ENCODE data around the gene TXLNA. TPM values are rescaled to one million over a fixed set of nuclear protein-coding genes. Genes with fewer than 3 reads are reported as not detected.
A peak's percentile ranks its signal among the peaks of the same experiment; 100 is the strongest.

The TXLNA gene
- total and polyA plus RNA-seq, 8 donors = 13.6 to 29.3 (median 17.3) TPM

GRCh38 chr1:32201011-32201855, 21.8 kb downstream of the TXLNA start:
- WGBS, 2 donors = 4 to 5% methylated on average over 25 to 26 of the region's 26 CpGs
- Histone ChIP-seq H3K27me3 (no peaks in the 10 kb centered on the region), H3K9me3 (no peaks in the 10 kb centered on the region), H3K36me3 (no peaks in the 10 kb centered on the region), H3K4me1 (peaks cover 9 to 15% (median 10%) of the 10 kb centered on the region in 3 donors), H3K4me3 (peak overlapping the region; percentile 26 to 67 (median 52)), H3K27ac (peak overlapping the region in 3 of 4 donors; percentile 49 to 71 (median 64))
- DNase-seq (peak; percentile 60 to 83 (median 73)), FAIRE-seq (no peak), ATAC-seq (peak; percentile 49 to 68 (median 58))
- intact Hi-C loops (cut with DNase I) = no loop called here
- no peak for TF ChIP-seq CTCF (IDR thresholded peaks at IDR 0.05)

GRCh38 chr1:32204943-32205361, 25.5 kb downstream of the TXLNA start:
- Histone ChIP-seq H3K4me1 (peaks cover 2 to 13% (median 3%) of the 10 kb centered on the region in 3 donors), H3K9me3 (no peaks in the 10 kb centered on the region), H3K4me3 (peak overlapping the region; percentile 32 to 77 (median 62)), H3K27ac (peak overlapping the region; percentile 33 to 50 (median 42)), H3K27me3 (no peaks in the 10 kb centered on the region), H3K36me3 (no peaks in the 10 kb centered on the region)
- no peak for FAIRE-seq
- intact Hi-C loops (cut with DNase I) = no loop called here
- WGBS, 2 donors = 20% methylated on average over 19 to 26 of the region's 26 CpGs
- TF ChIP-seq CTCF (IDR thresholded peaks at IDR 0.05) = no peak
- DNase-seq = peak in 4 of 6 donors; percentile 28 to 72 (median 58)
- ATAC-seq = peak; percentile 6 to 20 (median 9)

GRCh38 chr1:32205401-32206370, 26.2 kb downstream of the TXLNA start, which contains the start of gene IQCC:
Gene IQCC (plus strand): TSS chr1:32205671. CDS start chr1:32205682, 11 bp downstream.
- H3K36me3 ChIP-seq = no peaks in the 10 kb centered on the region
- FAIRE-seq (no peak), DNase-seq (peak; percentile 89 to 97 (median 92)), ATAC-seq (peak; percentile 83 to 89 (median 86))
- H3K4me3 ChIP-seq = peak within 1 kb of the TSS; percentile 32 to 77 (median 62)
- 0 to 1% methylated on average over 69 to 77 of the region's 77 CpGs for WGBS, 2 donors
- peak within 1 kb of the TSS; percentile 33 to 50 (median 42) for H3K27ac ChIP-seq
- no peak for TF ChIP-seq CTCF (IDR thresholded peaks at IDR 0.05)
- H3K27me3 ChIP-seq = no peaks in the 10 kb centered on the region
- peaks cover 0 to 13% (median 3%) of the 10 kb centered on the region in 3 donors for H3K4me1 ChIP-seq
- H3K9me3 ChIP-seq = no peaks in the 10 kb centered on the region
- intact Hi-C loops (cut with DNase I) = no loop called here

GRCh38 chr1:32208469-32208868, 29.0 kb downstream of the TXLNA start:
- WGBS, 2 donors = 82% methylated on average over 6 of the region's 6 CpGs
- Histone ChIP-seq H3K9me3 (no peaks in the 10 kb centered on the region), H3K36me3 (no peaks in the 10 kb centered on the region), H3K4me1 (peaks cover 0 to 7% (median 3%) of the 10 kb centered on the region in 3 donors), H3K27me3 (no peaks in the 10 kb centered on the region), H3K4me3 (no peak overlapping the region), H3K27ac (no peak overlapping the region)
- ATAC-seq = no peak
- intact Hi-C loops (cut with DNase I) = no loop called here
- no peak for DNase-seq
- no peak for TF ChIP-seq CTCF (IDR thresholded peaks at IDR 0.05)
- no peak for FAIRE-seq

Data from pancreas (tissue), 10 donors.